ENCODE data around the gene MYO3B.

MYO3B gene

GRCh38 chr2:170596576-170596975 lies 418.6 kb downstream of the MYO3B start:
- TF ChIP-seq EZH2phosphoT487 (IDR thresholded peaks at IDR 0.05; ENCODE audit: low read depth): no peak
- TF ChIP-seq, protein P1, sequence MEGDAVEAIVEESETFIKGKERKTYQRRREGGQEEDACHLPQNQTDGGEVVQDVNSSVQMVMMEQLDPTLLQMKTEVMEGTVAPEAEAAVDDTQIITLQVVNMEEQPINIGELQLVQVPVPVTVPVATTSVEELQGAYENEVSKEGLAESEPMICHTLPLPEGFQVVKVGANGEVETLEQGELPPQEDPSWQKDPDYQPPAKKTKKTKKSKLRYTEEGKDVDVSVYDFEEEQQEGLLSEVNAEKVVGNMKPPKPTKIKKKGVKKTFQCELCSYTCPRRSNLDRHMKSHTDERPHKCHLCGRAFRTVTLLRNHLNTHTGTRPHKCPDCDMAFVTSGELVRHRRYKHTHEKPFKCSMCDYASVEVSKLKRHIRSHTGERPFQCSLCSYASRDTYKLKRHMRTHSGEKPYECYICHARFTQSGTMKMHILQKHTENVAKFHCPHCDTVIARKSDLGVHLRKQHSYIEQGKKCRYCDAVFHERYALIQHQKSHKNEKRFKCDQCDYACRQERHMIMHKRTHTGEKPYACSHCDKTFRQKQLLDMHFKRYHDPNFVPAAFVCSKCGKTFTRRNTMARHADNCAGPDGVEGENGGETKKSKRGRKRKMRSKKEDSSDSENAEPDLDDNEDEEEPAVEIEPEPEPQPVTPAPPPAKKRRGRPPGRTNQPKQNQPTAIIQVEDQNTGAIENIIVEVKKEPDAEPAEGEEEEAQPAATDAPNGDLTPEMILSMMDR (IDR thresholded peaks at IDR 0.05; ENCODE audit: low read depth, low read length): no peak

DNA sequence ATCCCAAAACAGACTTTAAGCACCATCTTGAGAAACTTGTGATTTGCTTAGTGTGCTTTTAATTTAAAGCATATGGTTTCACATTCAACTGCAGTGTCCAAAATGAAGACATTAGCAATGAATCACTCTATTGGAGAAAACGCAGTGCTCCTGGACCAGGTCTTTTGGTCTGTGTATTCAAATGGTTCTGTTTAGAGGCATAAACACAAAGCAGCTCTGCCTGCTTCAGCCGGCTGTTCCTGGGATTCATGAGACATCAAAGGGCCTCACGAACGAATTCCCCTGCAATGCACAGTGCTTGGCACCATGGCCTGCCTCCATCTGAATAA lies 420.1 kb downstream of the MYO3B start:
- Histone ChIP-seq H3K27me3 (ENCODE audit: low read depth, low read length) (no peaks in the 10 kb centered on the region), H3K9me3 (ENCODE audit: insufficient read depth, low read length) (no peaks in the 10 kb centered on the region), H4K20me1 (ENCODE audit: insufficient read depth, low read length) (no peaks in the 10 kb centered on the region), H2AFZ (ENCODE audit: low read depth, low read length) (no peak overlapping the region), H3K4me2 (ENCODE audit: low read length) (no peak overlapping the region), H3K79me2 (ENCODE audit: low read length) (no peaks in the 10 kb centered on the region), H3K27ac (ENCODE audit: low read length) (no peak overlapping the region), H3K4me3 (ENCODE audit: low read length) (no peak overlapping the region), H3K36me3 (replicated peaks; ENCODE audit: low read depth, low read length) (no peaks in the 10 kb centered on the region), H3K4me1 (ENCODE audit: low read length) (no peaks in the 10 kb centered on the region), H3K9ac (ENCODE audit: low read length) (no peak overlapping the region)
- TF ChIP-seq EZH2phosphoT487 (IDR thresholded peaks at IDR 0.05; ENCODE audit: low read depth): no peak
- TF ChIP-seq, protein P1 (IDR thresholded peaks at IDR 0.05; ENCODE audit: low read depth, low read length): no peak

More at GRCh38 chr2:170596576-170596975, 418.6 kb downstream of the MYO3B start:
- Histone ChIP-seq H3K4me3 (ENCODE audit: low read length) (no peak overlapping the region), H4K20me1 (ENCODE audit: insufficient read depth, low read length) (no peaks in the 10 kb centered on the region), H3K4me1 (ENCODE audit: low read length) (no peaks in the 10 kb centered on the region), H3K27me3 (ENCODE audit: low read depth, low read length) (no peaks in the 10 kb centered on the region), H3K9me3 (ENCODE audit: insufficient read depth, low read length) (no peaks in the 10 kb centered on the region), H3K79me2 (ENCODE audit: low read length) (no peaks in the 10 kb centered on the region), H3K27ac (ENCODE audit: low read length) (no peak overlapping the region), H3K36me3 (replicated peaks; ENCODE audit: low read depth, low read length) (no peaks in the 10 kb centered on the region), H3K4me2 (ENCODE audit: low read length) (no peak overlapping the region), H3K9ac (ENCODE audit: low read length) (no peak overlapping the region), H2AFZ (ENCODE audit: low read depth, low read length) (no peak overlapping the region)

GRCh38 chr2:170601489-170601888 lies 423.5 kb downstream of the MYO3B start:
- Histone ChIP-seq H3K27ac (ENCODE audit: low read length) (no peak overlapping the region), H3K27me3 (ENCODE audit: low read depth, low read length) (peaks cover 11% of the 10 kb centered on the region), H3K9me3 (ENCODE audit: insufficient read depth, low read length) (no peaks in the 10 kb centered on the region), H2AFZ (ENCODE audit: low read depth, low read length) (no peak overlapping the region), H3K4me3 (ENCODE audit: low read length) (no peak overlapping the region), H3K36me3 (replicated peaks; ENCODE audit: low read depth, low read length) (no peaks in the 10 kb centered on the region), H3K9ac (ENCODE audit: low read length) (no peak overlapping the region), H3K4me1 (ENCODE audit: low read length) (no peaks in the 10 kb centered on the region), H3K79me2 (ENCODE audit: low read length) (no peaks in the 10 kb centered on the region), H4K20me1 (ENCODE audit: insufficient read depth, low read length) (no peaks in the 10 kb centered on the region), H3K4me2 (ENCODE audit: low read length) (no peak overlapping the region)
- TF ChIP-seq, protein P1 (IDR thresholded peaks at IDR 0.05; ENCODE audit: low read depth, low read length): no peak
- no peak for TF ChIP-seq EZH2phosphoT487 (IDR thresholded peaks at IDR 0.05; ENCODE audit: low read depth)

DNA sequence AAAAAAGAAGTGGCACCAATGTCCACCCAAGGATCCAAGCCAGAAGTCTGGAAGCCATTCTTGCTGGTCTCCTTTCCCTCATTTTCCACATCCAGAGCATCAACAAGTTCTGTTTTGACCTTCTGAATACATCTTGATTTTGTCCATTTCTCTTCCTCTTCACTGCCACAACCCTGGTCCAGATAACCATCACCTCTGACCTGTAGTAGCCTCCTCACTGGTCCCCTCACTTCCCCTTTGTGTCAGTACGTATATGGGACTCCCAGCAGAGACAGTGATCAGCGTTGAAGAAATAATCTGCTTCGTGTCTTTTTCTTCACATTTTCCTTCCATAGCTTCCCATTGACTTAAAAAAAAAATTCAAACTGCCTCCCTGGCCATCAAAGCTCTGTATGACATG lies 427.9 kb downstream of the MYO3B start:
- TF ChIP-seq EZH2phosphoT487 (IDR thresholded peaks at IDR 0.05; ENCODE audit: low read depth): no peak
- TF ChIP-seq, protein P1 (IDR thresholded peaks at IDR 0.05; ENCODE audit: low read depth, low read length): no peak
- H3K27ac ChIP-seq (ENCODE audit: low read length): no peak overlapping the region

More for the DNA sequence above, 427.9 kb downstream of the MYO3B start:
- H4K20me1 ChIP-seq (ENCODE audit: insufficient read depth, low read length): no peaks in the 10 kb centered on the region
- no peak overlapping the region for H3K9ac ChIP-seq (ENCODE audit: low read length)
- H3K36me3 ChIP-seq (replicated peaks; ENCODE audit: low read depth, low read length): no peaks in the 10 kb centered on the region
- H3K79me2 ChIP-seq (ENCODE audit: low read length): no peaks in the 10 kb centered on the region
- H3K9me3 ChIP-seq (ENCODE audit: insufficient read depth, low read length): no peaks in the 10 kb centered on the region
- no peaks in the 10 kb centered on the region for H3K4me1 ChIP-seq (ENCODE audit: low read length)
- H2AFZ ChIP-seq (ENCODE audit: low read depth, low read length): no peak overlapping the region
- H3K4me3 ChIP-seq (ENCODE audit: low read length): no peak overlapping the region
- no peak overlapping the region for H3K4me2 ChIP-seq (ENCODE audit: low read length)
- peaks cover 16% of the 10 kb centered on the region for H3K27me3 ChIP-seq (ENCODE audit: low read depth, low read length)
